Posterior vena cava (tissue), 2 donors: Measurements from ENCODE around the gene EPGN. TPM values are rescaled to one million over a fixed set of nuclear protein-coding genes. Genes with fewer than 3 reads are reported as not detected.

Source experiments
- DNase-seq: peaks from one replicate; pipeline ENCODE4 v3.0.0-alpha.2; 2020; ENCODE audit warnings: low spot score
- intact Hi-C, 2 donors: fragments of 100-400 bp; cut with DNase I; formaldehyde crosslinking; loops; one replicate each; pipeline versions ENCODE4 v1.14.1 to v1.14.2; 2022 to 2023
- long read RNA-seq, 2 donors: library from polyadenylated mRNA; unstranded; transcript quantifications; one replicate each; pipeline ENCODE4 v2.0.0, GENCODE V29; 2020 to 2021
- total RNA-seq, 2 donors: library from RNA; stranded (reverse); fragmentation: NEBNext Ultra II Directional; extraction: Animal tissue kit (Norgen Biotek cat#: 25700); gene quantifications; one replicate each; pipeline ENCODE4 v1.2.1, GENCODE V29; 2021
- donor health status: DM: yes; HTN: yes; CAD: no.
- donor health status: DM: yes; HTN: yes; CAD: no.

Gene EPGN, protein sequence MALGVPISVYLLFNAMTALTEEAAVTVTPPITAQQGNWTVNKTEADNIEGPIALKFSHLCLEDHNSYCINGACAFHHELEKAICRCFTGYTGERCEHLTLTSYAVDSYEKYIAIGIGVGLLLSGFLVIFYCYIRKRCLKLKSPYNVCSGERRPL
- total RNA-seq, result not detected
- long read RNA-seq, donor 1, result 0 reads
- long read RNA-seq, donor 2, result 0 reads

DNA sequence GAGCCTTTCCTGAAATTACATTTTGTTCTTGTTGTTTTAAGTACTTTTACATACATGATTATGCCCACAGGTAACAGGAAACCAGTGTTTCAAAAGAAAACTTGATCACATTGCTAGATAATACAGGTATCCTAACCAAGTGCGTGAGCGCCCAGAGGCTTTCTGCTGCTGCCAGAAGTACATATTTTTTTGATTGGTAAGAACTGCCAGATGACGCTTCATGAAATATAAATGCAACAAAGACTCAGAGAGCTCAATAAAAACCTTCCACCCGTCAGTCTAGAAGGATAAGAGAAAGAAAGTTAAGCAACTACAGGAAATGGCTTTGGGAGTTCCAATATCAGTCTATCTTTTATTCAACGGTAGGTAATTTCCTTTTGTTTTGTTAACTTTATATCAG, at the start of gene EPGN:
EPGN (plus strand) TSS at position 256 of the 400 bp plus-strand sequence; CDS start at position 320, 64 bp downstream.
- intact Hi-C loops, result no loop called here

DNA sequence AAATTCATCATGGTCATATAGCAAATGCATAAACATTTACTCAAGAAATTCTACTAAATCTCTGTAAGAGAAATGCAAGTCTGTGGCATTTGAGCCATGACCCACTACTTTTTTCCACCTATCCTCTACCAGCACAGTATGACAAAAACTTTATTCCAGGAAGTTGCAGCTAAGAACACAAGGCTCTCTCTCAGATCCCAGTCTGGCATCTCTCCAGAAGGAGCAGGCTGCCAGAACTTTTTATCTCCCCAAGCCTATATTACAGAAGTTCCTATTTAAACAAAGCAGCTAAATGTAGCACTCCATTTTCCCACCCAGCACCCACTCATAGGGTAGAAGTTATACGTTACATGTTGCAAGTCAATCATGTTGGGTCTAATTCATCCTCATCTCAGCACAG, 49.3 kb upstream of the EPGN start:
- intact Hi-C loops, result no loop called here
- DNase-seq, result no peak

More for the DNA sequence above, at the start of gene EPGN:
- no peak for DNase-seq

DNA sequence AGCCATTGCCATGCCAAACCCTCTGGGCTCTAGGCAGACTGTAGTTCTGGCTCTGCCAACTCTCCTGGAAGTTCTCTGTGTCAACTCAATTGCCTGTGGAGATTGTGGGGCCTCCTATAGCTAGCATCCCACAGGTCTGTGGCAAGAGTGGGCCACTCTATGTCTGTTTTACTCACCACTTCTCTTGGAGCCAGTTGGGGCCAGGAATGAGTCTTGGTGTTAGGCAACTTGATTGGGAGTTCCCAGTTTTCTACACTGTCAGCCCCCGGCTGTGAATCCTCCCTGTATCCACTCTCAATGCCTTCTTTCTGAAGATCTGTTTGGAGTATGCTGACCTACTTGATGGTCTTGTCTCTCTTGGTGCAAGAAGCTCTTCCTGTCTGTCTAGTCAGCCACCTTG, 48.2 kb upstream of the EPGN start:
- DNase-seq, result no peak
- intact Hi-C loops, result no loop called here

GRCh38 chr4:74262522-74262921, 45.7 kb upstream of the EPGN start:
- intact Hi-C loops, result no loop called here
- no peak for DNase-seq

GRCh38 chr4:74263551-74263950, 44.7 kb upstream of the EPGN start:
- intact Hi-C loops, result no loop called here
- DNase-seq, result no peak

GRCh38 chr4:74266081-74266480, 42.2 kb upstream of the EPGN start:
- no peak for DNase-seq
- intact Hi-C loops, result no loop called here

- intact Hi-C loops, result no loop called here
Observed at GRCh38 chr4:74267998-74268606, 40.2 kb upstream of the EPGN start.

GRCh38 chr4:74268643-74269042, 39.6 kb upstream of the EPGN start:
- intact Hi-C loops, result no loop called here
- DNase-seq, result no peak

More at GRCh38 chr4:74267998-74268606, 40.2 kb upstream of the EPGN start:
- no peak for DNase-seq

GRCh38 chr4:74278490-74278889, 29.8 kb upstream of the EPGN start:
- intact Hi-C loops, result no loop called here
- DNase-seq, result no peak

DNA sequence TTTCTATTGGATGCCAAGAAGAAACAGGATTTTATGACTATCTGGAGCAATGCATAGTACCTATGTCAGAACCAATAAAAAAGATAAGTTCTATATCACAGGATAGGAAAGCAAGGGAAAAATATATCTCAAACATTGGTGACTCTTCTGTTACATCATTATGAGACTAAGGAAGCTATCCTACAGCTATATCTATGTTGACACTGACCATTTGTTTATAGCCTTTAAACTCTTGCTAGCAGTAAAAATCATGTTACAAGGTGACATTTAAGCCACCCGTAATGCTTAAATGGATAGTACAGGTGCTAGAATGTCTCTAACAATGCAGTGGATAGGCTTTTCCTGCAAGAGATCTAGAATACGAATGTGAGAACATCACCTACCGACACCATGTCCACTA, 28.6 kb upstream of the EPGN start:
- no peak for DNase-seq
- intact Hi-C loops, result no loop called here

- DNase-seq, result no peak
- intact Hi-C loops, result no loop called here
Observed at GRCh38 chr4:74282926-74283325, 25.3 kb upstream of the EPGN start.

DNA sequence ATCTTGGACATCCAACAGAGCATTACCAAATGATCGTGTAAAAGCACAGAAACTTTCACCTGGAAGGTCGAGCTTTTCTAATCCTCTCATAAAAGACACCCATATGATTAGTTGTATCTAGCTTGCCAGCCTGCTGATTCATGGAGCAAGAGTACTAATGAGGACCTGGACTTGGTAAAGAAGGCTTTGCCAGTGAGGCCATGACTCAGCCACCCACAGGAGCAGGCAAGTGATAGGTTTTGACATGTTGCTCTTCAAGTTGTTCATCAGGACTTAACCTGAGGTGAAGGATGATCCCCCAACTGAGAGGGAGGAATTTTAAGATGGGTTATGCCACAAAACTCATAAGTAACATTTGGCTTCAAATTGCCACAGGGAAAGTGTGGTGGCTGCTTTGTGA, 24.7 kb upstream of the EPGN start:
- no peak for DNase-seq
- intact Hi-C loops, result no loop called here

- no peak for DNase-seq
- intact Hi-C loops, result no loop called here
Observed at GRCh38 chr4:74284053-74284452, 24.2 kb upstream of the EPGN start.

DNA sequence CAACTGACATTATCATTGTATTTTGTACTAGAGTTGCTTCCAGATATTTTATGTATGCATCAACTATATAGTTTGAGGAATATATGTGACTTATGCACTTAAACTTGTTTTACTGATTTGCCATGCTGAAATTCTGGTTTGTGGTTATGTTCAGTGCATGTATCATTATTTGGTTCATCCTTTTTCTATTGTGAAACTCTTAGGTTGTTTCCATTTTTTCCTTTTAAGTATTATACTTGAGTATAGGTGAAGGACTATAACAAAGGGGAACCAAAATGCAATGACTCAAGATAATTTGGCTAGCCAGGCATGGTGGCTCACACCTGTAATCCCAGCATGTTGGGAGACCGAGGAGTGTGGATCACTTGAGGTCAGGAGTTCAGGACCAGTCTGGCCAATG, 21.1 kb upstream of the EPGN start:
- DNase-seq, result no peak
- intact Hi-C loops, result no loop called here

- no peak for DNase-seq
- intact Hi-C loops, result no loop called here
Observed at GRCh38 chr4:74287791-74288190, 20.5 kb upstream of the EPGN start.

GRCh38 chr4:74291471-74291870, 16.8 kb upstream of the EPGN start:
- intact Hi-C loops, result no loop called here
- no peak for DNase-seq

- DNase-seq, result no peak
- intact Hi-C loops, result no loop called here
Observed at GRCh38 chr4:74292111-74292870, 16.0 kb upstream of the EPGN start.

GRCh38 chr4:74293558-74293957, 14.7 kb upstream of the EPGN start:
- intact Hi-C loops, result no loop called here
- DNase-seq, result no peak

- no peak for DNase-seq
- intact Hi-C loops, result no loop called here
Observed at GRCh38 chr4:74294681-74295080, 13.6 kb upstream of the EPGN start.

DNA sequence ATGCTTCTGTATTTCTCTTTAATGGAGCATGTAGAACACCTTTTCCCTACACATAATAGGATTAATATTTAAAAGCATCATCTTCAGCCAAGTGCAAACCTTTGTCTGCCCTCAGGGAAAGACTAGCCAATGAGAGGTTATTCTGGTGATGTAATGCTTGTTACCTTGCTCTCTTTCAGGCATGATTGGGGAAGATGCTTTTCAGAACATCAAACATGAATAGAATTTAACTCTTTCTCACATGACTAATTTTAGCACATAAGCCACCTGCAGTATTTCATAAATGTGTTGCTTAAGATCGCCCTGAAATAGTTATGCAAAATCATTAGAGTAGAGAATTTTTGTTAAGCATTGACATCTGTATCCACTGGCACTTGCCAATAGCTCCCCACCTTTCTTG, 10.7 kb upstream of the EPGN start:
- intact Hi-C loops, result no loop called here
- DNase-seq, result no peak
